Hepatocyte (in vitro differentiated cells): ENCODE measurements around the gene KRTAP10-8.
"Not testable (repeated sequence)": the region's sequence is repeated elsewhere in the genome, so short reads cannot be mapped to it uniquely, and the experiment has no call there.

ENCODE experiments used
- CTCF ChIP-seq: fragments of 200-600 bp; sonication (generic); IDR thresholded peaks from 2 replicates; pipeline ENCODE4 v1.5.1; 2016; ENCODE audit warnings: antibody characterized with exemption, mild to moderate bottlenecking; ENCODE audit not compliant: poor library complexity
- EZH2 ChIP-seq: fragments of 200-600 bp; sonication (generic); IDR thresholded peaks from 2 replicates; pipeline ENCODE4 v1.6.1; 2016; ENCODE audit warnings: antibody characterized with exemption, mild to moderate bottlenecking, borderline replicate concordance
- EZH2phosphoT487 ChIP-seq: fragments of 200-600 bp; sonication (generic); IDR thresholded peaks from one replicate; pipeline ENCODE4 v1.6.1; 2018; ENCODE audit warnings: antibody characterized with exemption, mild to moderate bottlenecking, low read depth, moderate library complexity; ENCODE audit not compliant: unreplicated experiment, severe bottlenecking

DNA sequence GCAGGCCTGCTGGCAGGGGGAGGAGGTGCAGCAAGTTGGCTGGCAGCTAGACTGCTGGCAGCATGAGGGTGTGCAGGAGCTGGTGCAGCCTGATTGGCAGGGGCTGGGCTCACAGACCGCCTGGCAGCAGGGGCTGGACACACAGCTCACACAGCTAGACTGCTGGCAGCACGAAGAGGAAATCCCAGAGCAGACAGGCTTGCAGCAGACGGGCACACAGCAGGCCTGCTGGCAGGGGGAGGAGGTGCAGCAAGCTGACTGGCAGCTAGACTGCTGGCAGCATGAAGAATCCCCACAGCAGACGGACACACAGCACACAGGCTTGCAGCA lies 20.1 kb upstream of the KRTAP10-8 start:
- not testable (repeated sequence) for TF ChIP-seq CTCF, EZH2phosphoT487, EZH2
